PC-3 (cell line): ENCODE data around the gene FLRT1. TPM values are rescaled to one million over a fixed set of nuclear protein-coding genes. Genes with fewer than 3 reads are reported as not detected.

Experiments
- ATAC-seq: fragments of 200-7000 bp; cut with Tn5 transposase; 2 replicates; pipeline ENCODE4 v1.9.1; 2020; ENCODE audit warnings: mild to moderate bottlenecking, moderate library complexity
- BruUV-seq: library from RNA; stranded (reverse); fragments of 400-500 nt; replicated peaks from 2 replicates; lab custom pipeline; 2021; lab: Mats Ljungman, UMichigan
- CTCF ChIA-PET: fragments of 300-600 bp; sonication (Branson Sonifier 250); formaldehyde crosslinking; loops from one replicate; lab custom pipeline; 2022; ENCODE audit warnings: antibody characterized with exemption; lab: Charles Lee
- POLR2A ChIA-PET: fragments of 300-600 bp; sonication (Branson Sonifier 250); formaldehyde crosslinking; loops from one replicate; lab custom pipeline; 2022; ENCODE audit warnings: antibody characterized with exemption; ENCODE audit not compliant: unreplicated experiment; lab: Charles Lee
- DNase-seq: peaks from one replicate; pipeline ENCODE4 v3.0.0-alpha.2; 2015
- H2AFZ ChIP-seq: fragments of 300-600 bp; sonication (generic); 2 replicates; pipeline ENCODE4 v1.6.0; 2016; ENCODE audit warnings: antibody characterized with exemption, low read length
- H3F3A ChIP-seq: fragments of 300-600 bp; sonication (generic); one replicate; pipeline ENCODE4 v1.6.0; 2017; ENCODE audit warnings: antibody characterized with exemption, low read length, control low read depth, mild to moderate bottlenecking; ENCODE audit not compliant: unreplicated experiment
- H3K27ac ChIP-seq: fragments of 300-600 bp; sonication (generic); 2 replicates; pipeline ENCODE4 v1.5.1; 2016; ENCODE audit warnings: mild to moderate bottlenecking, low read length
- H3K27me3 ChIP-seq: fragments of 300-600 bp; sonication (generic); 2 replicates; pipeline ENCODE4 v1.6.1; 2016; ENCODE audit warnings: low read length, mixed read lengths
- H3K36me3 ChIP-seq: fragments of 300-600 bp; sonication (generic); 2 replicates; pipeline ENCODE4 v1.6.1; 2016; ENCODE audit warnings: low read depth, mixed run types, low read length, mixed read lengths
- H3K4me1 ChIP-seq: fragments of 300-600 bp; sonication (generic); 2 replicates; pipeline ENCODE4 v1.5.1; 2016; ENCODE audit warnings: low read length; ENCODE audit not compliant: insufficient read depth
- H3K4me2 ChIP-seq: fragments of 300-600 bp; sonication (generic); 2 replicates; pipeline ENCODE4 v1.6.0; 2016; ENCODE audit warnings: low read length
- H3K4me3 ChIP-seq: fragments of 300-600 bp; sonication (generic); 2 replicates; pipeline ENCODE4 v1.5.1; 2016; ENCODE audit warnings: mild to moderate bottlenecking, low read length, mixed read lengths
- H3K79me2 ChIP-seq: fragments of 300-600 bp; sonication (generic); 2 replicates; pipeline ENCODE4 v1.6.1; 2017; ENCODE audit warnings: low read length, mixed read lengths
- H3K9ac ChIP-seq: fragments of 300-600 bp; sonication (generic); 2 replicates; pipeline ENCODE4 v1.6.0; 2016; ENCODE audit warnings: mild to moderate bottlenecking, low read length
- H3K9me2 ChIP-seq: fragments of 300-600 bp; sonication (generic); replicated peaks from 2 replicates; pipeline ENCODE4 v1.6.1; 2016; ENCODE audit warnings: mixed run types, low read length, mixed read lengths
- H3K9me3 ChIP-seq: fragments of 300-600 bp; sonication (generic); 2 replicates; pipeline ENCODE4 v1.6.1; 2016; ENCODE audit warnings: low read length, mixed read lengths
- H4K20me1 ChIP-seq: fragments of 300-600 bp; sonication (generic); 2 replicates; pipeline ENCODE4 v1.6.1; 2016; ENCODE audit warnings: low read length, mixed read lengths
- EZH2 ChIP-seq: fragments of 300-600 bp; sonication (generic); IDR thresholded peaks from one replicate; pipeline ENCODE4 v1.6.1; 2017; ENCODE audit warnings: antibody characterized with exemption, mild to moderate bottlenecking, low read length; ENCODE audit not compliant: unreplicated experiment
- EZH2phosphoT487 ChIP-seq: fragments of 300-600 bp; sonication (generic); IDR thresholded peaks from 2 replicates; pipeline ENCODE4 v1.6.1; 2018; ENCODE audit warnings: mild to moderate bottlenecking, antibody characterized with exemption, low read length, borderline replicate concordance
- intact Hi-C: fragments of 100-400 bp; cut with micrococcal nuclease; formaldehyde crosslinking; loops from 2 replicates; pipeline ENCODE4 v1.9.0; 2023
- total RNA-seq: library from RNA; depleted of rRNA; stranded (reverse); fragments of >200 nt; gene quantifications from 2 replicates; pipeline ENCODE4 v1.2.3, GENCODE V29; 2014
- TF ChIP-seq, protein P1 (sequence below): fragments of 300-600 bp; sonication (generic); conservative IDR thresholded peaks from 2 replicates; pipeline ENCODE4 v1.5.1; 2017; ENCODE audit warnings: antibody characterized with exemption, low read depth, mild to moderate bottlenecking, low read length

Gene FLRT1
- total RNA-seq, 1 experiment from 2014 or later, result not detected

DNA sequence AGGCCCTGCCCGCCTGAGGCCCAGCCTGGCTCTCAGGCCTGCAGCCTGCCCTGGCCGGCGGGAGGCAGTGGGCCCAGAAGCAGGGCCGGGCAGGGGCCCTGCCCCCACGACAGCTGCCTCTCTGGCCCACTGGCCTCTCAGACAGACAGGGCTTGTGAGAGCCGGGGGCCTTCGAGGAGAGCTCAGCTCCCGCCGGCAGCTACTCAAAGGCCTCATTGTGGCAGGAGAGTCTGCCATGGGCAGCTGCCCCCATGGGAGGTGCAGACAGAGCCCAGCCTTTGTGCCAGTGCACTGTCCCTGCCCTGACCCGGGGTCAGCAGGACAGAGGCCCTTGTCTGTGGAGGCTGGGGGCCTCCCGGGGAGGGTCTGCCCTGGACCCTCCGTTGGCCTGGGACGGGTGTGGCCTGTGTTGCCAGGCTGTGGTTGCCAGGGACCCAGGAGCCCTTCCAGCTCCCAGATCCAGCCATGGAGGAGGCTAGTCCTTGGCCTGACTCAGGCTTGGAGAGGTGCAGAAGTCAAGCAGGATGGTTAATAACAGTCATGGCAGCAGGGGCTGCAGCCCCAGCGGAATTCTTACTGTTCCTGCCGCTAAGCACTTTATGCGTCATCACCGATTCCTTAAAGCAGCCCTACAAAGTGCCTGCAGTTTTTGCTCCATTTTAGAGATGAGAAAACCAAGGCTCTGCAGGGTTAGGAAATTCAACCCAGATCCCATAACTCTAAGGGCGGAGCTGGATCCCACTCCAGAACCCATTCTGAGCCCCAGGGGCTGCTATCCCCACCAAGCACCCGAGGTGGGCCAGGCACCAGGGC, 12.5 kb downstream of the FLRT1 start:
- no peak overlapping the region for H2AFZ ChIP-seq
- TF ChIP-seq, protein P1, sequence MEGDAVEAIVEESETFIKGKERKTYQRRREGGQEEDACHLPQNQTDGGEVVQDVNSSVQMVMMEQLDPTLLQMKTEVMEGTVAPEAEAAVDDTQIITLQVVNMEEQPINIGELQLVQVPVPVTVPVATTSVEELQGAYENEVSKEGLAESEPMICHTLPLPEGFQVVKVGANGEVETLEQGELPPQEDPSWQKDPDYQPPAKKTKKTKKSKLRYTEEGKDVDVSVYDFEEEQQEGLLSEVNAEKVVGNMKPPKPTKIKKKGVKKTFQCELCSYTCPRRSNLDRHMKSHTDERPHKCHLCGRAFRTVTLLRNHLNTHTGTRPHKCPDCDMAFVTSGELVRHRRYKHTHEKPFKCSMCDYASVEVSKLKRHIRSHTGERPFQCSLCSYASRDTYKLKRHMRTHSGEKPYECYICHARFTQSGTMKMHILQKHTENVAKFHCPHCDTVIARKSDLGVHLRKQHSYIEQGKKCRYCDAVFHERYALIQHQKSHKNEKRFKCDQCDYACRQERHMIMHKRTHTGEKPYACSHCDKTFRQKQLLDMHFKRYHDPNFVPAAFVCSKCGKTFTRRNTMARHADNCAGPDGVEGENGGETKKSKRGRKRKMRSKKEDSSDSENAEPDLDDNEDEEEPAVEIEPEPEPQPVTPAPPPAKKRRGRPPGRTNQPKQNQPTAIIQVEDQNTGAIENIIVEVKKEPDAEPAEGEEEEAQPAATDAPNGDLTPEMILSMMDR, result no peak
- TF ChIP-seq EZH2phosphoT487, result no peak
- TF ChIP-seq EZH2, result no peak
- ChIA-PET CTCF (no interaction called here), POLR2A (no interaction called here)
- no peaks in the 10 kb centered on the region for H3F3A ChIP-seq
- H3K4me1 ChIP-seq, result no peaks in the 10 kb centered on the region
- no peaks in the 10 kb centered on the region for H3K27me3 ChIP-seq
- H4K20me1 ChIP-seq, result no peaks in the 10 kb centered on the region
- DNase-seq (no peak), ATAC-seq (no peak)
- H3K4me2 ChIP-seq, result no peak overlapping the region
- no peaks in the 10 kb centered on the region for H3K79me2 ChIP-seq
- H3K9me2 ChIP-seq, result no peaks in the 10 kb centered on the region
- BruUV-seq, result no TSS peak
- H3K9me3 ChIP-seq, result no peaks in the 10 kb centered on the region
- H3K4me3 ChIP-seq, result no peak overlapping the region
- H3K27ac ChIP-seq, result no peak overlapping the region
- H3K36me3 ChIP-seq, result no peaks in the 10 kb centered on the region
- intact Hi-C loops, result no loop called here
- H3K9ac ChIP-seq, result no peak overlapping the region

DNA sequence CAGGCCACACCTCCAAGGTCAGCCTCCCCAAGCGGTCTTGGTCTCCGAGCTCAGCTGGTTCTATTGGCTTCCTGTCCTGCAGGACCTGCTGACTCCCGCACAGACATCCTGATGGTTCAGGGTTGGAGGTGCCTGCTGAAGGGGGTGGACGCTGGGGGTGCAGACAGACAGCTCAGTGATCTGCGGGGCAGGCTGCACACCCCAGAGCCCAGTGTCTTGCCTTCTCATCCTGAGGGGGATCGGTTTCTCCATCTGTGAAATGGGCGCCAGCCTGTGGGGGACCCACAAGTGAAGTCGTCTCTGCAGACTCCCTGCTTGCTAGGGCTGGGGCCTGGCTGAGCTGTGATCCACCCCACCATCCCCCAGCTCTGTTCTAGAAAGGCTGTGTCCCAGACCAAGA, 13.8 kb downstream of the FLRT1 start:
- Histone ChIP-seq H3K36me3 (no peaks in the 10 kb centered on the region), H2AFZ (no peak overlapping the region), H3K4me2 (no peak overlapping the region), H4K20me1 (no peaks in the 10 kb centered on the region), H3K27me3 (no peaks in the 10 kb centered on the region), H3K79me2 (no peaks in the 10 kb centered on the region), H3K27ac (no peak overlapping the region), H3K9me2 (no peaks in the 10 kb centered on the region), H3K9me3 (no peaks in the 10 kb centered on the region), H3K4me3 (no peak overlapping the region), H3K9ac (no peak overlapping the region), H3K4me1 (no peaks in the 10 kb centered on the region), H3F3A (no peaks in the 10 kb centered on the region)
- no TSS peak for BruUV-seq
- ChIA-PET CTCF (no interaction called here), POLR2A (no interaction called here)
- intact Hi-C loops, result no loop called here
- ATAC-seq (no peak), DNase-seq (no peak)
- TF ChIP-seq EZH2, result no peak
- TF ChIP-seq, protein P1, result no peak
- TF ChIP-seq EZH2phosphoT487, result no peak

DNA sequence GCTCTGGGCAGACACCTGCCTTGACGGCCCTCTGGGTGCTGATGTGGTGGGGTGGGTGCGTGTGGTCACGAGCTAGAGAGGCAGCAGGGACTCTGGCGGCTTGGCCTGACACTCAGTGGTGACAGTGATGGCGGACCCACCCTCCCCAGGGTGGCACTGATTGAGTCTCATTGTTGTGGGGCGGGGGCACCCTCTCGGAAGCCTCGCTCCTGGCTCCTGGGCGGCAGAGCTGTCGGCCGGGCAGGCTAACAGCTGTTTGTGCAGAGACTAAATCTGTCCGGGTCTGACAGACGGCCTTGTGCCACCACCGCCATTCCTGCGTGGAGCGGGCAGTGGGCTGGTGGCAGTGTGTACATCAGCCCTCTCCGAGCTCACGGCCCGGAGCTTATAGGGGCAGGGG, 15.6 kb downstream of the FLRT1 start:
- no peaks in the 10 kb centered on the region for H3K79me2 ChIP-seq
- no peaks in the 10 kb centered on the region for H3F3A ChIP-seq
- ChIA-PET CTCF (no interaction called here), POLR2A (no interaction called here)
- no peaks in the 10 kb centered on the region for H3K4me1 ChIP-seq
- TF ChIP-seq, protein P1, result no peak
- no peak for TF ChIP-seq EZH2phosphoT487
- TF ChIP-seq EZH2, result no peak
- ATAC-seq, result no peak
- no peak overlapping the region for H3K9ac ChIP-seq
- H3K36me3 ChIP-seq, result no peaks in the 10 kb centered on the region
- no peak overlapping the region for H2AFZ ChIP-seq
- no peak for DNase-seq
- no peaks in the 10 kb centered on the region for H3K9me3 ChIP-seq
- no peak overlapping the region for H3K27ac ChIP-seq
- no peak overlapping the region for H3K4me2 ChIP-seq
- intact Hi-C loops, result no loop called here
- no peaks in the 10 kb centered on the region for H3K9me2 ChIP-seq
- H3K4me3 ChIP-seq, result no peak overlapping the region
- BruUV-seq, result no TSS peak
- no peaks in the 10 kb centered on the region for H4K20me1 ChIP-seq
- H3K27me3 ChIP-seq, result no peaks in the 10 kb centered on the region
